ENCODE results near the gene FOXO3B.
"Not testable (repeated sequence)": the region's sequence is repeated elsewhere in the genome, so short reads cannot be mapped to it uniquely, and the experiment has no call there.

Gene FOXO3B

DNA sequence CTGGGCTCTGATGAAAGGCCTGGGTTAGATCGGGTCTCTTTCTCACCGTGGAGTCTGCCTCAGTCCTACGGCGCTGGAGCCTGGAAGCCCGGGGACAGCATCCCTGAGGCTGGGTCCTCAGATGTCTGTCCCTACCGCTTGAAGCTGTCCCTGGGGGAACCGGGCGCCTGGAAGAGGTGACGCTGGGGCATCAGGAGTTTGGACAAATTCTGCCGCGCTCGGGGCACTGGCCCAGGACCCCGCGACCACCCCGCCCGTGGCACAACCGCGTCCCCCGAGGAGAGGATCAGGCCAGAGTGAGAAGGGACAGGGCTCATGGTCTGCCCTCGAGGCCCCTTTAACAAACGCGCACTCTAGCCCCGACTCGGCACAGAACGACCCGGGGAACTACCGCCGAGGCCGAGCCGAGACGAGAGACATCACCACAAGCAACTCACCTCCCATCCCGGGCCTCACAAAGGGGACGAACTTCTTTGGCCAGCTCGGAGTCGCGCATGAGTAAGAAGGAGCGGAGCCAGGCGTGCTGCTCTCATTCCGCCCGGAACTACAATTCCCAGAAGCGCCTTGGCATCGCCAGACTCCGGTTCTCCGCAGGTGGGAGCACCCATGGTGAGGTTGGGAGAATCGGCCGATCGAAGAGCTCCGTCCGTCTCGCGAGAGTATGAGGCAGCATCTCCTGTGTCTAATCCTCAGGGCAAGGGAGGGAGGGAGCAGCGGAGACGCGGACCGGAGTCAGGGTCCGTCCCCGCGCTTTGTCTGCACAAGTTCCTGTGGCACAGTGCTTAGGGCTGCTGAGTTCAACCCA lies at the start of gene FOXO3B:
Gene FOXO3B, minus strand, starts transcription at position 548 of the 805 bp plus-strand sequence. CDS start 663 bp downstream, outside the sequence.
- DNase-seq (ENCODE audit: low read depth) = peak; percentile 64

DNA sequence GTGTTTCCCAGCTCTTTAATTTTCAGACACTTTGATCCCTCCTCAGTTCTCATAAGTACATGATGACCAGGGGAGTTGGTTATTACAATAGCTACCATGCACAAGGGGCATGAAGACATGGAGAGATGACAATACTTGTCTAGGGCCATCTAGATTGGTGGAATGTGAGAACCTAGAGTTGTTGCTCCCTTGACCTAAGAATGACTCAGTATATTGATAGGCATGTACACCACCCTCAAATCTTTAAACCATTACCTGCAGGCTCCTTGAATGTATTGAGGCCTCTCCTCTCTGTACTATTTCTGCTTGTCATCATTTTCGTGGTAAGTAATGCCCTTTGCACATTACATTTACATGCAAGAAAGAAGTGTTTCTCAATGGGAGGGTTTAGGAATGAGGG lies 41.4 kb upstream of the FOXO3B start:
- DNase-seq (ENCODE audit: low read depth) = not testable (repeated sequence)

DNA sequence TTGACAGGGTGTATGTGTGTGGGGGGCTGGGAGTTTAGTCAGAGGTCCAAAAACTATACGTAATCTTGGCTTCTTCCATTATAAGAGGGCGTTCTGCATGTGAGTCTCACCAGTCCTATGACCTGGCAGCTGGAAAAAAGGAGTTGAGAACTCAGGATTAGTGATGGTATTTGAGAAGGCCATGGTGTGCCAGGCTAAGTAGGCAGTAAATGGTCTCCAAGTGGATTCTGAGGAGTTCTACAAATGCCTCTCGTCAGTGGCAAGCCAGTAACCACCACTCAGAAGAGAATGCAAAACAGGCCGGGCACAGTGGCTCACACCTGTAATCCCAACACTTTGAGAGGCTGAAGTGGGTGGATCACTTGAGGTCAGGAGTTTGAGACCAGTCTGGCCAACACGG lies 40.5 kb upstream of the FOXO3B start:
- DNase-seq (ENCODE audit: low read depth) = not testable (repeated sequence)

DNA sequence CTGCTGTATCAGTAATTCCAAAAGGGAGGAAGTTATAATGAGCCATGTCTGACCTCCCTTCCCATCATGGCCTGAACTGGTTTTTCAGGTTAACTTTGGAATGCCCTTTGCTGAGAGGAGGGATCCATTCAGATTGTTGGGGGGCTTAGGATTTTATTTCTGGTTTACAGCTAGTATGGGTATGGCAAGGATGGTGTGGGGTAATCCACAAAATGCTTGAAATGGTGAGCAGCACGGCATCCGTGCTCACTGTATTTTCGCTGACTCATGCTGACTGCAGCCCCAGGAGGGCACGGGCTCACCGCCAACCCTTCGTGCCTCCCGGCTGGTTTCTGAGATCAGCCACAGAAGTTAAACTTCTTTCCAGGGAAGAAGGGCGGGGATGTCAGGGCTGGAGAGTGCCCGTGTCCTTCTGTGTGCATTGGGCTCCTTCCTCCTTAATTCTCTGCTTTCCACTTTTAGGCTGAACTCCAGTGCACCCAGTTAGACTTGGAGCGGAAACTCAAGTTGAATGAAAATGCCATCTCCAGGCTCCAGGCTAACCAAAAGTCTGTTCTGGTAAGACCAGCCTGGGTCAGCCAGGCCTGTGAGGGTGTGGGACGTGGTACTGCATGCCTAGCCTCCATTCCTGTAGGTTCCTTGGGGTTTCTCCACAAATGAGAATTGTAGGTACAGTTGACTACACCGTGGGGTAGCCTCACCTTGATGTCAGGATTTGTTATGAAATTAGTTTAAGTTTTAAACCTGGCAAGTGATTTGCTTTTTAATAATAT lies 39.8 kb upstream of the FOXO3B start:
- DNase-seq (ENCODE audit: low read depth) = not testable (repeated sequence)

DNA sequence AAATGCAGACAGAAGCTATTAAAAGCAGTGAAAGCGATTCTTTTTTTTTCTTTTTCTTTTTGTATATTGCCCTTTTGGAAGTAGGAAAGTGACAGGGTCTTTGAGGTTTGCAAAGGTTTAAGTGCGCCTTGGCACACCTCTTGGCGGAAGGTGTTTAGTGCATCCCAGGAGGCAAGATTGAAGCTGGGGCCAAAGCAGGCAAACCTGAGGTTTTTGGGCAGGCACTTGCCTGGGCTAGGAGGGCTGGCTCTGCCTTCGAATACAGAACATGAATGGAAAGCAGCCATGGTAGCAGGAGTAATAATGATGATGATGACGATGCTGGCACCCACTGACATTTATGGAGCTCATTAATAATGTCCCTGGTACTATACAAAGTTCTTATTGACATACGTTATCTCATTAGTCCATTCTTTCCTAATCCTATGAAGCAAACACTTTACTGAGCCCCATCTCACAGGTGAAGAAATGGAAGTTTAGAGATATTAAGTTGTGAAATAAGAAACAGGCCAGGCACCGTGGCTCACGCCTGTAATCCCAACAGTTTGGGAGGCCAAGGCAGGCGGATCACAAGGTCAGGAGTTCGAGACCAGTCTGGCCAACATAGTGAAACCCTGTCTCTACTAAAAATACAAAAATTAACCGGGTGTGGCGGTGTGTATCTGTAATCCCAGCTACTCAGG lies 37.5 kb upstream of the FOXO3B start:
- DNase-seq (ENCODE audit: low read depth) = not testable (repeated sequence)

DNA sequence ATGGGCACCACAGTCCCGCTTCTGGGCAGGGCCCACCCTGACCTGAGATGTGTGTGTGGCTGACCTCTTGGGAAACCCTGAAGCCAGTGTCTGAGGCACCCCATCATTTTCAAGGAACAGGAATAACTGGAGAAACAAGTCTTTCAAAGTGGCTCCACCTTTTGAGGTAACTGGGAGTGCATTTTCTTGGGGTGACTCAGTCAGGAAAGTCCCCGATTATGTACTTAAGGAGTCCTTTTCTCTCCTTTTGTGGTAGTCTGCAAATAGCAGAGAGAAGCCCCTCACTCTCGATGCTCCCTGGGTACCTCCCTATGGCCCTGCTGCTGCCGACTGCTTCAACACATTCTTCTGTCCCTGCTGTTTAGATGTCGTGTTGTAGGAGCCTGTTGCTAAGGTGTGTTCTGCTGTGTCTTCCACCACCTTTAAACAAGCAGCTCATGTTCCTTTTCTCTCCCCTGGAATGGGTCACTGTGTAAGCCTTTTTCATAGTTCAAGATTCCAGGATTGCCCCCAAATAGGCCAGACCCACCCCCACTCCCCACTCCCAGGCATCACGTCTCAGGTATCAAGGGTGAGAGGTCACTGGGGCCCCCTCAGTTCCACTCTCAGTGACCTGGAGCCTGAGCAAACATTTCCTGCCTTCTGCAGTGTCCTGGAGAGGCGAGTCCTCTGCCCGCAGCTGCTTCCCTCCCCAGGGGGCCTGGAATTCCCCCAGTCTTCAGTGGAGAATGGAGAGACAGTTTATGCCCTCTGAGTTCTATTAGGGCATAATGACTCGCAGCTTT lies 36.7 kb upstream of the FOXO3B start:
- DNase-seq (ENCODE audit: low read depth) = not testable (repeated sequence)

DNA sequence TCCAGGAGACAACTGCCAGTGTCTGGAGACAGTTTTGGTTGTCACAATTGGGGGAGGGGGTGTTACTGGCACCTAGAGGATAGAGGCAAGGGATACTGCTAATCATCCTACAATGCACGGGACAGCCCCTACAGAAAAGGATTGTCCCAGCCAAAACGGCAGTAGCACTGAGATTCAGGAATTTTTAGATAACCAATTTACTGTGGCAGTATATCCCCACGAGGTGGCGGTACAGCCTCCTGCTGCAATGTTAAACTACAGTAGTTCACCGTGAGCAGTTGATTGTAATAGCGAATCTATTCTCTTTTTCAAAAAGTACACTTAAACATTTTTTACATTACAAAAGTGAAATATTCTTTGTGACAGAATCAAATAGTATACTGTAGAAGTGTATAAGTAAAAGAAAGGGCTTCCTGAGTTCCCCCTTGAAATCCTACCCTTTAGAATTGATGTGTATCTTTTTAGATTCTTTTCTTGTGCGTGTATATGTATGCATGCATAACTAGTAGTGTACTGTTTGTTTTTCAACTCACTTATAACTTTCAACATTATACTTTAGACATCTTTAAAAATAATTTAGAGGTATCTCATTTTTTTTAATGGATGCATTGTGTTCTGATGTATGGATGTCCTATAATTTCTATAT lies 30.4 kb upstream of the FOXO3B start:
- not testable (repeated sequence) for DNase-seq (ENCODE audit: low read depth)

DNA sequence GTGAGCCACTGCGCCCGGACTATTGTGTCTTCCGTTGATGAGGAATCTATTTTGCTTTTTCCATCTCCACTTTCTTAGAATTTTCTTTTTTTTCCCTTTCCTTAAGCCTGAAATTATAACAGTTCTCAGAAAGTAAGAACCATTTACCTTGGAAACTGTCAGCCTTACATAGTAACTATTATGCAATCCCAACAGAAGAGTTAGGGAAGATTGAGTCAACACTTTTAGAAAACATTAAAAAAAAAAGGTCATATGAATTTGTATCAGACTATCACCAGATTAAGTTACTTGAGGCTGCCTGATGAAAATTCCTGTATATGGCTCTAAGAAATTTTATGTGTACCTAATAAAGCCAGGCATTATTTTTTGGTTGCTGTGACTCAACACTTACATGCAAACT lies 26.1 kb upstream of the FOXO3B start:
- not testable (repeated sequence) for DNase-seq (ENCODE audit: low read depth)

DNA sequence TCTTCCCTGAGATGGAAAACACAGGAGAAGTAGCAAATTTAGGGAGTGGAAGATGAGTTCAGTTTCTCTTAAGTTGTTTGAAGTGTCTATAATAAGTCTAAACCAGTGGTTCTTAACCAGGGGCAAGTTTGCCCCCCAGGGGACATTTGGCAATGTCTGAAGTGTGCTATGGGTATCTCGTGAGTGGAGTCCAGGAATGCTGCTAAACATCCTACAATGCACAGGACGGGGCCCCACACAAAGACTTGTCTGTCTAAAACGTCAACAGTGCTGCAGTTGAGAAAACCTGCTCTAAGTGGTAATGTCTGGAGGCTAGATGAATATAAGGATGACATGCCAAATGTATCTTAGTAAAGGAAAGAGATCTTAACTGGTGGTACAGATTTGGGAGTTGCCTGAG lies 23.8 kb upstream of the FOXO3B start:
- not testable (repeated sequence) for DNase-seq (ENCODE audit: low read depth)

DNA sequence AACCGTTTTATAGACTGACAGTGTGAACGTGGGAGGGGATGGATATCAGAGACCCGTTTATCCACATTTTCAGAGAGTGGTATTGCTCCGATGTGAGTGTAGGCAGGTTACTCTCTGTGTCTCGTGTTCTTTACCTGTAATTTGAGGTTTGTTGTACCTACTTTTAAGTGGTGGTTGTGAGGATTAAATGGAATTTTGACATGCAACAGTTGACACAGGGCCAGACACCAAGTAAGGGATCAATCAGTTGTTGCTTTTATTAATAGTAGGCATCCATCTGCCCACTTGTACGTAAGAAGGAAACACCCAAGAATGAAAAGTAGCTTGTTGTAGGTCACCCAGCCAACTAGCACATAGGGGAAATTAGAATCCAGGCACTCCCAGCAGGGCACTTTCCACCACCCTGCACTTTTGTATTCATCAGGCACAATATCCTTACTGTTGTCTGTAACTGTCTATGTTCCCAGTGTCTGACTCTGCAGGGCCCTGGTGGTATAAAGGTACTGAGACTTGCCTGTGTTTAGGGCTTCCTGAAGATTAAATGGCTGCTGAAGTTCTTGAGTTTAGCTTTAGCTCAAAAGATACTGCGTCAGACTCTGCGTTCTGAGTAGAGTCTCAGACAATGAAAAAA lies 16.5 kb upstream of the FOXO3B start:
- DNase-seq (ENCODE audit: low read depth) = not testable (repeated sequence)

DNA sequence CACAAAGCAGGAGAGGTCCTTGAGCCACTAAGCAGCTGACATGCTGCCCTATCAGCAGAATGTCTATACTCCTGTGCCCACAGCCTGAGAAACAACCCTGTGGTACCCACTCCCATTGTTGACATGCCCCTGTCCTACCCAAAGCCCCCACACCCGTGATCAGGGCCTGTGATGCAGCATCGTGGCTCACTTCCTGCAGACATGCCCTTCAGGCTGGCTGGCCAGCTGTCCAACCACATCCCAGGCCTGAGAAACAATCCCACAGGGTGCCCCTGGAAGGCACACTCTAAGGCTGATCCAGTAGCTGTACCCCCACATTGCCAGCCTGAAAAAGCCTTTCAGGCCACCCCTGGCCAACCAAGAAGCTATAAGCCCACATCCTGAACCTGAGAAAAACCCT lies 13.0 kb upstream of the FOXO3B start:
- not testable (repeated sequence) for DNase-seq (ENCODE audit: low read depth)

DNA sequence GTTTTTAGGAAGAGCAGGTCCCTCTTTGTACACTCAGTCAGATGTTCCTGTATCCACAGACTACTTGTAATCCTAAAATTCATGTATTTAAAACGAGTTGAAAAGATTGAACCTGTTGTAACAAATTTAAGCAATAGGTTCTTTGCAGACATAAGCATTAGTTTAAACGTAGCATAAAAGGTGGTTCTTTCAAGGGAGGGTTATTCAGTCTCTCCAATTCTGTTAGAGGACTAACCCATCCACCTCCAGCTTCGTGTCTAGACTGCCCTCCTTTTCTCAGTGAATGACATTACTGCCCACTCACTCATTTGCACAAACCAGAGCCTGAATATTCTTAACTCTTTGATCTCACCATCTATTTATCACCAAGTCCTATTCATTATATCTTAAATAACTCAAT lies 554 bp upstream of the FOXO3B start:
- not testable (repeated sequence) for DNase-seq (ENCODE audit: low read depth)

DNA sequence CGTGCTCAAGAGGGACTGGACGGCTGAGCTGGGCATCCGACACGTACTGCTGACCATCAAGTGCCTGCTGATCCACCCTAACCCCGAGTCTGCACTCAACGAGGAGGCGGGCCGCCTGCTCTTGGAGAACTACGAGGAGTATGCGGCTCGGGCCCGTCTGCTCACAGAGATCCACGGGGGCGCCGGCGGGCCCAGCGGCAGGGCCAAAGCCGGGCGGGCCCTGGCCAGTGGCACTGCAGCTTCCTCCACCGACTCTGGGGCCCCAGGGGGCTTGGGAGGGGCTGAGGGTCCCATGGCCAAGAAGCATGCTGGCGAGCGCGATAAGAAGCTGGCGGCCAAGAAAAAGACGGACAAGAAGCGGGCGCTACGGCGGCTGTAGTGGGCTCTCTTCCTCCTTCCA lies 4.7 kb downstream of the FOXO3B start:
- DNase-seq (ENCODE audit: low read depth) = not testable (repeated sequence)

DNA sequence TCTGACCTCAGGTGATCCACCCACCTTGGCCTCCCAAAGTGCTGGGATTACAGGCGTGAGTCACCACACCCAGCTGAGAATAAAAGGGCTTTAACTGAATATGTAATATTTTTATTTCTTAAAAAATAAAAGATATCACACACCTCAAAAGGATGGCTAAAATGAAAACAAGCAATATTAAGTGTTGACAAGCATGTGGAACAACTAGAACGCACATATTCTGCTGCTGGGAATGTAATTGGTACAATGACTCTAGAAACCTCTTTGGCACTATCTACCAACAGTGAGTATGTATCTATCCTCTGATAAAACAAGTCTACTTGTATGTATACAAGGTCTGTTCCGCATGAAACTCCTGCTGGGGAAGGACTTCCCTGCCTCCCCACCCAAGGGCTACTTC lies 5.2 kb downstream of the FOXO3B start:
- not testable (repeated sequence) for DNase-seq (ENCODE audit: low read depth)

DNA sequence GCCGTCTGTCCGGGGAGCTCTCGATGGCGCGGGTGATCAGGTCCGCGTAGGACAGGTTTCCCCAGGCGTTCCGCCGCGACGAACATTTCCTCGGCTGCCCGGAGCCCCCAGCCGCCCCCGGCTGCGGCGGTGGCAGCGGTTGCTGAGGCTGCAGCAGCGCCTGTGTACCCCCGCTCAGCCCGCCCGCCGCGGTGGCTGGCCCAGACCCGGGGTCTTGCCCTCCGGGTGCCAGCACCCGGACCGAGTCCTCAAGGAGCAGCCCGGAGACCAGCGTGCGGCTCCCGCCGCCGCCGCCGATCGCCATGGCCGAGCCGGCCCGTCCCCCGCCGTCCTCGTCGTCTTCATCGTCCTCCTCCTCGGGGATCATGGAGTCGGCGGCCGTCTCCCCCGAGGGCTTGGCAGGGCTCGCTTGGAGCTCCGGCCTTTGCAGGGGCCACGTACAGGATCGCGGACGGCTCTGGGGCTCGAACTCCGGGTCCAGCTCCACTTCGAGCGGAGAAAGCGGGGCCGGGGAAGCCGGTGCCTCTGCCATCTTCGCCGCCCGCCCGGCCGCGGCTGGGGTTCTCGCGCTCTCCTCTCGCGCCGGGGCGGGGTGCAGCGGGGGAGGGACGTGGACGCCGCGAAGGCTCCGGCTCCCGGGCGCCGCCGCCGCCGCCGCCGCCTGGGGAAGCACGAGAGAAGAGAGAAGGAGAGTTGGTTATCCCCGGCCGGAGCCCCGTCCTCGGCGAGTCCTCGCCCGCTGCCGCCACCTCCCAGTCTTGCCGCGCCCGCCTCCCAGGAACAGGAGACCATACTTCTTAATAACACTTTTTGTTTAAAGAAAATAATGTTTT lies 9.5 kb downstream of the FOXO3B start:
- not testable (repeated sequence) for DNase-seq (ENCODE audit: low read depth)

DNA sequence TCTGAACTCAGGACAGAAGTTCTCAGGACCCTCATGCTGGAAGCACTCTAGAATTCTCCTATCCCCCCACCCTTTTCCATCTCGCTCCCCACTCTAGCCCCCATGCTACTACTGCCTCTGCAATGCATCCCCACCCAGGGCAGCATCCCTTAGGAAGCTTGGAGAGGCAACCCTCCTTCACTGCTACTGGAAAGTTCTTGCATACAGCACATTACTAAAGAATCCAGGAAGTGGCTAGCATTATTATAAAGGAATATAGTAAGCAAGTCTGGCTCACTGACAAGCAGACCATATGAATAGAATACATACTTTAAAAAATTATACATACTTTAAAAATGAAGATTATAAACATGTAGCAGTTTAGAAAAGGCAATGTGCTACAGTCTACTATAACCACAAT lies 13.5 kb downstream of the FOXO3B start:
- not testable (repeated sequence) for DNase-seq (ENCODE audit: low read depth)

DNA sequence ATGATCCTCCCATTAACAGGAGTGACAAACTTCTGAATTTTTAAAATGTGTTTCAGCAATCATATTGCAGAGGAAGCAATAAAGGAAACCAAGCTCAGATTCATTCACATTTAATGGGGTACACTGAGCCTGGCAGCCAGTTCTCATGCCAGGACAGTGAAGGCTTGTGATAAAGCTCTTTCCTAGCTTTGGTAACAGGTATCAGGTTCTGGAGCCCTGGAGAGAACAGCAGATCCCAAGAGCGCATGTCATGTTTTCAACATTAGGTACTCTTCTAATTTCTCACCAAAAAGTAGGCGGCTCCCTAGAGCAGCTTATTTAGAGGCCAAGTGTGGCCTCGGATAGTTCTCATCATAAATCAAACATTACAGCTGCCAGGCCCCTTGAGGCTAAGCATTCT lies 14.6 kb downstream of the FOXO3B start:
- not testable (repeated sequence) for DNase-seq (ENCODE audit: low read depth)

DNA sequence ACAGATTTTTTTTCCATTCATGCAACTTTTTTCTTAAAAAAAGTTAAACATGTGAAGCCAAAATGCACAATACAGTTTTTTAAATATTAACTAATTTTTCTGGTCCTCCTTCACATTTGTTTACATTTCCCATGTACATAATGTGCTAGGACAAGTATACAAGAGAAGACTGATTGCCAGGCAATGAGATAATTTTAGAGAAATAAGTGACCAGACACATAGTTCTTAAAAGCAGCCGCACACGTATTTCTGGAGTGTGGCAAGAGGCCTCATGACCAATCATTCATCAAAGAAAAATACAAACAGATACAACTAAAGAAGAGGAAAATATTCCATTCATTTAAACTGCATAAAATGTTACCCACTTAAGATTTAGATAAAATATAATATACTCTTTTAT lies 15.8 kb downstream of the FOXO3B start:
- DNase-seq (ENCODE audit: low read depth) = not testable (repeated sequence)

DNA sequence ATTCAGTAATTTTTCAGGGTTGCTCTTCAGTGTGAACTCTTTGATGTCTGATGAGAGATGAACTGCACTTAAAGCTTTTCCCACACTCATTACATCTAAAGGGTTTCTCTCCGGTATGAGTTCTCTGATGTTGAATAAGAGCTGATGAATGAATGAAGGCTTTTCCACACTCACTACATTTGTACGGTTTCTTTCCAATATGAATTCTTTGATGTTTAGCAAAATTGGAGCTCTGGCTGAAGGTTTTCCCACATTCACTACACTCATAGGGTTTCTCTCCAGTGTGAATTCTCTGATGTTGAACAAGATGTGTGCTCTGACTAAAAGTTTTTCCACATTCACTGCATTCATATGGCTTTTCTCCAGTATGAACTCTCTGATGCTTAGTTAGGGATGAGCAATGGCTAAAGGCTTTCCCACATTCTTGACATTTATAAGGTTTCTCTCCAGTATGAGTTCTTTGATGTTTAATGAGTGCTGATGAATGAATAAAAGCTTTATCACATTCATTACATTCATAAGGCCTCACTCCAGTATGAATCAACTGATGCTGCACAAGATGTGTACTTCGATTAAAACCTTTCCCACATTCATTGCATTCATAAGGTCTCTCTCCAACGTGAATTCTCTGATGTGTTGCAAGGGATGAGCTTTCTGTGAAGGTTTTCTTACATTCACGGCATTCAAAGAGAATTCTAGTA lies 20.0 kb downstream of the FOXO3B start:
- DNase-seq (ENCODE audit: low read depth) = not testable (repeated sequence)
